NCI-H526 (cell line): Measurements from ENCODE around the gene HOXC12.

Experiments used
- DNase-seq, 2 experiments: peaks; one replicate each; lab custom pipeline; 2025; lab: John Stamatoyannopoulos, UW

HOXC12 gene

DNA sequence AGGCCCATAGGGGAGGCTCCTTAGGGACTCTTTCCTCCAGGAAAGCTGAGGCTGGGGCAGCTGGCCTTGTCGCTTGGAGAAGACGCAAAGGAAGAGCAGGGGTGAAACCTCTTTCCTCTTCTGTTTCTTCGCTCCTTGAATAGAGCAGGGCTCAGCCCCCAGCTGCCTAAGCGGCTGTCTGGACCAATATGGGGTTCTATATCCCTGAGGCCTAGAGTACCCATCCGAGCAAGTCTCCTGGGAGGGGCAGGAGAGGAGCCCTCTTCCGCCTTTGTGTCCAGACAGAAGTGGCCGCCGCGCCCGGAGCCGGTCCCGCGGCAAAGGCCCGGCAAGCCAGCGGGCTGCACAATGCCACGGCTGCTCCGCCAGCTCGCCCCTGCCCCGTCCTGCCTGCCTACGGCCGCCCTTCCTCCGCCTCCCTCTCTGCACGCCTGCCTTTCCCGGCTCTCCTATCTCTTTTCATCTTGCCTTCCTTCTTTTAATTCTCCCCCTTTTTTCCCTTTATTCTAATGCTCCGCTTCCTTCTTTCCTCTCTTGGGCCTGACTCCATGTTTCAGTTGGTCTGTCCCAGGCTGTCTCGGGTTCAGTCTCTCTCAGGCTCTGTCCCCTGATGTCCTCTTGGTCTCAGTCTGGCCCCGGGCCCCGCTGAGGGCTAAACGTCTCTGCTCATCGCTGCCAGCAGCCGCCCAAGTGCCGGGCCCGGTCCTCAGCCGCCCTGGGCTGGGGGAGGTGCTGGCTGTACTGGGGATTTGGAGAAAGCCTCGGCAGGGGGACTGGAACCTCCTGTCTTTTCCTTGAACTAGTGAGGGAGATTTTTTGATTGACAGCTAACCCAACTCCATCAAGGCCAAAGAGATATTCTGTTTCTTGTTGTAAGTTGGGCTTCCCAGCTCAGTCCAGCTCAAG lies 42.8 kb downstream of the HOXC12 start:
- no peak for DNase-seq

- no peak for DNase-seq
Observed at GRCh38 chr12:53998110-53998899, 43.6 kb downstream of the HOXC12 start.

DNA sequence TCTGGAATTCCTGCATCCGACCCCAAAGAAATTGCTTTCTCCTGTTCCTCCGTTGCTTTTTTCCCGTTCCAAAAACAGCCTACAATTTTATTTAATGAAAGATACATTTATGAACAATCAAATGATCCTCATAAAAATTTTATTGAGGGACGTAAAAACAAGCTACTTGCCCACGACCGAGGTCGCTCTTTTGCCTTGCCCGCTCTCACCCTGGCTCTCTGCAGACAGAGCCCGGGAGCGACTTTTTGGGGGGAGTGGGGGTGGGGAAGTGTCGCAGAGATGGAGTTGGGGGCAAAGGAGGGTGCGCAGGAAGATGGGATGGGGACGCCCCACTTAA lies 44.2 kb downstream of the HOXC12 start:
- DNase-seq = no peak

- DNase-seq = no peak
Observed at GRCh38 chr12:53999559-54000115, 44.9 kb downstream of the HOXC12 start.

- no peak for DNase-seq
Observed at GRCh38 chr12:54000116-54001114, 45.7 kb downstream of the HOXC12 start, which contains the start of gene HOXC9. Gene HOXC9 (plus strand): TSS chr12:54000161. CDS start chr12:54000189, 28 bp downstream.

DNA sequence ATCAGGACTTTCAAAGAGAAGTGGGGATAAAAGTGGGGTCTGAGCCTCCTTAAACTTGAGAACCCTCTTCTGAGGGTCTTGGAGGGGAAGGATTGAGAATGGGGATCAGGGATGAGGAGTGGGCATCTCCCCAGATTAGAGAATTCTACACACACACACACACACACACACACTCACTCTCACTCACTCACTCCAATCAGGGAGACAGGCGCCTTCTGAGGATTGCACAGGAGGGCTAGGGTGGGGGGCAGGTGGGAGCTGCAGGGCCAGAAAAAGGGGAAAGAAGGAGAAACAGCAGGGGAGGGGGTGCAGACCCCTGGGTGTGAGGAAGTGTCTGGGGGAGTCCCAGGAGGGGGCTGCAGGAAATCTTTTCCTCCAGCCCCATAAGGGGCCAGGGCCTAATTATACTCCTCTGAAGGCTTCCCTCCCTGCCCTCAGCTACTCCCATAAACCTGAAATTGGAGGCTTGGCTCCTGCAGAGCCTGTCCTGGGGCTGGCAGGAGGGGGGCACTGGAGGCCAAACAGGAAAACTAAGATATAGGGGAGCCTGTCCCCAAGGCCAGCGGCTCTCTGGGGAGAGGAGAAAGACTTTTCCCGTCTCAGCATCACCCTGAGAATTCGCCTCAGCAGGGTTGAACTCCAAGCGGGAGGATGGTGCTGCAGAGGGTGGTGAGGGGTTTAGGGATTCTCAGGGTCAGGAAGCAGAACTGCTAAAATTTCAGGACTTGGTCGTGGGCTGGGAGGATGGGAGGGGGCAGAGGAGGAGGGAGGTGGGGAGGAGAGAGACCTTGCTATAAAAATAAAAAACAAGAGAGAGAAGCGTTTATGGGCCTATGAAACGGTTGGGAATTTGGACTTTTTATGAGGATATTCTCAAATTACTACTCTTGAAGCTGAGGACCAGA lies 46.8 kb downstream of the HOXC12 start:
- no peak for DNase-seq

- DNase-seq = no peak
Observed at GRCh38 chr12:54002278-54002914, 47.7 kb downstream of the HOXC12 start.

- DNase-seq = no peak
Observed at GRCh38 chr12:54002915-54003389, 48.2 kb downstream of the HOXC12 start.

- no peak for DNase-seq
Observed at GRCh38 chr12:54003625-54004024, 48.9 kb downstream of the HOXC12 start.

- DNase-seq = no peak
Observed at GRCh38 chr12:54004063-54004840, 49.5 kb downstream of the HOXC12 start.

DNA sequence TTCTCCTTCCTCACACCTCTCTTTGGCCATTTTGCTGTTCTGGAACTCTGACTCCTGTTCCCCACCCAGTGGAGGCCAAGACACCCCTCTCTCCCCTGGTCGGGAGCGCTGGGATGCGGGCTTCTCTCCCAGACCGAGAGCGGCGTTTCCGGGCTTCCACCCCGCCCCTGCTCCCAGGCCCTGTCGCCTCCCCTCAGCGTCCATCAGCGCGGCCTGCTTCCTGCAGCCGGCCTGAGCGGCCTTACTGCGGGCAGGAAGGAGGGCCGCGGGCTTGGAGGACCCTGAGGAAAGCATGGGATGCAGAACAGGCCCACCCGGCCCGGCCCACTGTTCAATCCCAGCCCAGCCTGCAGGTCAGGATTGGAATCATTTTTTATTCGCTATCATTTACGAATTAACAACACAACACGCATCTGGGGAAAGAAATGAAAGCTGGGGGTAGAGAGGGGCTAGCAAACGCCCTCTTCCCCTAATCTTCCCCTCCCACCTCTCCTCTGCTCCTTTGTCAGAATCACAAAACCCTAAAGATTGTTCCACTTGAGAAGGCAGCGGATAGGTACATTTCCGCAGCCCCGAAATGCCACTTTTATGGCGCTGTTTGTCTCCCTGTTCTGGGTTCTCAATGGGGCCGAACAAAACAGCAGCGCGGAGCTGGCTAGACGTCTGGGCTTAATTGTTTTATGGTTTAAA lies 50.3 kb downstream of the HOXC12 start:
- no peak for DNase-seq

DNA sequence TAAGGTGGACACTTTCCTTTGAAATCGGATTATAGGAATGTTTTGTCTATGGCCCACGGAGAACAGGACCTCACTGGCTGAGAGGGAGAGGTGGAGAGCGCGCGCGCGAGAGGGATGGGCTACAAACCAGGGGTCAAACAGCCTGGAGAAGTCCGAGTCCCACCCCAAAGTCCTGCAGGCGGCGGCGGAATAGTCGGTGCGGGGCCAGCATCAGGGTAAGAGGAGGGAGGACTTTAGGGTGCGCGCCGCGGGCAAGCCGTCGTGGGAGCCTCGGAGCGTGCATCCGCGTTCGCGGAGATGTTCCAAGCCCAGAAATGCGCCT lies 50.8 kb downstream of the HOXC12 start:
- DNase-seq = no peak

DNA sequence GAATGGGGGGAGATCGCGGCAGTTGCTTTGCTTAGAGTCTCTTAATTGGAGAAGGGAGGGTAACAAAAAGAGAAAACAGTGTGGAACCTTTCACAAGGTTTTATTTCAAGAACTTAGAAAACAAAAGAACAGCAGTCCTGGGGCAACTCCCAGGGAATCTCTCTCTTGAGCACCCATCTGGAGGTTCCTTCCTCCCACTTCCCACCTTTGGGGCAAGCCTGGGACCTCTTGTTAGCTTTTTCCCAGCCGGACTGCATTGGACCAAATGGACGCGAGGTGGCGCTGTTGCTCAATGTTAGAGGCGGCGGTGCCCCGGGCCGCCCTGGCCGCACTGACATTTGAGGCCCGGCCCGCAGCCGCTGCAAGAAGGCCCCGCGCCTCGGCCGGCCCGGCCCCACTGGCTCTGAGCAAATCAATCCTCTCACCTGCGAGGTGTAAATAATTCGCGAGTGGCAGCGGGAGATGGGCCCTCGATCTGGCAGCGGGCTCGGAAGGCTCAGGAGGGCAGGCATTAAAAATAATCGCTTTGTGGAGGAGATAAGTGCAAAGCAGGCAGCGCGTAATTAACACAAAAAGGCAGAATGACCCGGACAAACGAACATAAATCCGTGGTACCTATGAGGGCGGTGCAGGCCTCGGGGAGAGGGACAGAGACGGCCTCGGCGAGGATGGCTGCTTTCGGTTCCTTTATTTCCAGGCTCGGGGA lies 51.3 kb downstream of the HOXC12 start:
- DNase-seq = peak; percentile 92 to 97

DNA sequence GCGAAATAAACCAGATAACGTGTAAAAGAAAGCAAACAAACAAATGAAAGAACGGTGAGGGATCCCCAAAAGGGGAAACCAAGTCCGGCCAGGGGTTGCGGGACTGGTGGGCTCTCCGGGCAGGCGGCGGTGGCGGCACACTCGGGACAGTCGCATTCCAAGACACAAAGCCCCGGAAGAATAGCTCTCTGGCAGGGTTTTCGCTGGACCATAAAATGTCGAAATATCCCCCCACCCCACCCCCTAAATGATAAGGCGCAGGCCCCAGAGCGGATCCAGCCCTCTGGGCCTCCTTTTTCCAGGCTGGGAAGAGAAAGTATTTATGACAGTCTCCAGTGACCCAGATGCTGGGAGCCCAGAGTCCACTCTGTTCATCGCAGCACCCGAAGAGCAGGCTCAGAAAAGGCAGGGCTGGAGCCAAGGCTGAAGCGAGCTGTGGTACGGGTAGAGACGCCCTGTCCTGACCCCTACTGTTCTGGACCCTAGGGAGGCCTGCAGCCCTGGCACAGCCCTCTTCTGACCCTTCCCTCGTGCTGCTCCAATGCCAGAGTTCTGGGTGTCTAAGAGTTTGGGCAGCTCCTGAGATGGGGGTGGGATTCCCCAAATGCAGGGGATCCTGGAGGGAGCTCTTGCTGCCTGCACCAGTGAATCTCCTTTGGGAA lies 52.0 kb downstream of the HOXC12 start:
- no peak for DNase-seq

DNA sequence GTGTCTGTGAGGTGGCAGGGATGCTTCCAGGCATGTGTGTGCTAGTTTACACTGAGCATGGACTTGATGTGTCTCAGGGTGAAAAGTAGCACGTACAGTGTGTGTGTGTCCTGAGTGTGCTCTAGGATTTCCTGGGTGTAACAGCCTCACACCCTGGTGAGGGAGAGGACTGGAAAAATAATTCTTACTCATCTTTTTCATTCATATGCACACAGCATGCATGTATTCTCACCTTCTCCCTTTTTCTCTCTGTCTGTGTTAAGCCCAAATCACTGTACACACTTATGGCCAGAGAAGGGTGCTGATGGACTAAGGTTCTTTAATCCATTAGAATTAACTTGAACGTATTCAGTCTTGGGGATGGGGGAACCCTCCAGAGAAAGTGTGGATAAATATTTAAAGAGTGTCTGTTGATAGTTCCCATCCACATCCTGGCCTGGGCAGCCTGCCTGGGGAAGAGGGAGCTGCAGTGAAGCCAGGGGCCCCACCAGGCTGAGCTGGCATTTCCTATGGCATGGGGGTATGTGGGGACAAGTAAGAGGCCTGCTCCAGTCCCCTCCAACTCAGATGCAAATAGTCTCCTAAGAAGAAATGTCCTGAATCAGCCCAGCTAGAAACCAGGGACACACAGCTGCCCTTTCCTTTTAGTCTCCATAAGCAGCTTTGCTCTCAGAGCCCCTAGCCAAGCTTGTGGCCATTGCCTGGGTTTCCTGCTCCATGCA lies 53.0 kb downstream of the HOXC12 start:
- no peak for DNase-seq

- no peak for DNase-seq
Observed at GRCh38 chr12:54008260-54008552, 53.5 kb downstream of the HOXC12 start.
